GM18870 (cell line): Measurements from ENCODE around the gene FAM241A.

ENCODE experiments used
- ATAC-seq: cut with Tn5 transposase; IDR thresholded peaks from one replicate; pipeline ENCODE4 v1.9.1; 2021; ENCODE audit warnings: moderate library complexity; ENCODE audit not compliant: unreplicated experiment

The FAM241A gene

GRCh38 chr4:112213091-112213490, 67.8 kb downstream of the FAM241A start:
- peak; percentile 49 for ATAC-seq

- ATAC-seq: no peak
These were observed 68.6 kb downstream of the FAM241A start for GRCh38 chr4:112213856-112214255.

GRCh38 chr4:112214390-112215264, 69.4 kb downstream of the FAM241A start:
- peak; percentile 76 for ATAC-seq

DNA sequence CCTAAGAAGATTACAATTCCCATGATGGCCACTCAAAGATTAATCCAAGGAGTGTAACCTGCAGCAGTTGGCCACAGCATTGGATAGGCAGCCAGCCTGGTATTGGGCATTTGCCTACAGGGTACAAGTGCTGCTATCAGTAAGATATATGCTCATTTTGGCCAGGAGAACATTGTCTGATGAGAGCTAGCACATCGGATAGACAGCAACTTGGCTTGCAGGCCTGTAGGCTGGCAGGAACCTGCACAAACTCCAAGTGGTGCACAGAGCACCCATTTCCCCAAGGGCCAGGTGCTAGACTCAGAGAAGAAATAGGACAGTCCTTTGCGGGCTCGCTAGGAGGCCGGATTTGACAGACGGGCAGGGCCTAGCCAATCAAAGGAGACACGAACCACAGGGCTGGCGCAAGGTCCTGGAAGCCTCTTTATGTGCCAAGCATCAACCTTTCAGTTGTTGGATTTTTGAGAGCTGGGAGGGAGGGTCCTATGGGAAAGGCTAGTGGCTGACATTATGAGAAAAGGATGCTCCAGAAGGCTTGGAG, 74.6 kb downstream of the FAM241A start:
- no peak for ATAC-seq

- ATAC-seq: no peak
These were observed 77.1 kb downstream of the FAM241A start for GRCh38 chr4:112222219-112222955.

- ATAC-seq: no peak
These were observed 79.9 kb downstream of the FAM241A start for GRCh38 chr4:112225157-112225556.

GRCh38 chr4:112230879-112231778, 85.9 kb downstream of the FAM241A start:
- peak; percentile 81 for ATAC-seq

DNA sequence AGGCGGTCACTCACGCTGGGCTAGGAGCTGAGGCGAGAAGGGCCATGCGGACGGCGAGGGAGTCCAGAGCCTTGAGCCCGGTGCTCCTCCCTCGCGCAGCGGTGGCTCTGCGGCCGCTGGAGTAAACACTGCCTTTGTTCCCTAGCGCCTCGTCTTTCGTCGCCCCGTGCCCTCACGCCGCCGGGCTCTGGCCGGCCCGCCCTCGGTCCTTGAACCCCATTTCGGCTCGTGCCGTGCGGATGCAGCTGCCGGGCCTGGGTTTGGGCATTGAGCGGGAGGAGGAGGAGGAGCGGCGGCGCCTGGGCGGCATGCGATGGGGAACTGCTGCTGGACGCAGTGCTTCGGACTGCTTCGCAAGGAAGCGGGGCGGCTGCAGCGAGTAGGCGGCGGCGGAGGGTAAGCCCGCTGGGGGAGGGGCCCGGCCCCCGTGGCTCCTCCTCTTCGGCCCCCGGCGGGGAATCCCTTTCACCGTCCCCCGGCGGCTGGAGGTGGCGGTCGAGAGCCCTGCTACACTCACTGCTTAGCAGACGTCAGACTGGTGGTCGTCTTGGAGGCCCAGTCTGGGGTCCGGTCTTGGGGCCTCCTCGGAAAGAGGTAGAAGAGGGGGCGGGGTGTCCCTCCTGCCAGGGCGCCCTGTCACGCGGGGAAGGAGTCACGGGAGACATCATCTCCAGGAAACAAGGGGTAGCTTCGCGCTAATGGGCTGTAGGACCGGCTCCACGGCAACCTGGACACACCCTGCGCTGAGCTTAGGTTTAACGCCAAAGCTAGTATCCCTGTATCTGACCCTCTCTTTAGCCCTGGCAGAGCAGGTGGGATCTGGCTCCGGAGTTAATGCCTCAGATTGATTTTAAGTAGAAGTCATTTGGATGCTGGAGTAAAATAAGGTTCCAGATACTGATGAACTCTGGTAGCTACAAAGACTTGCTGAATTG, 86.8 kb downstream of the FAM241A start, which contains the start of gene AP1AR:
AP1AR (plus strand) TSS at position 9 of the 935 bp plus-strand sequence; CDS start at position 314, 305 bp downstream.
- ATAC-seq: peak; percentile 41

GRCh38 chr4:112234952-112235609, 89.8 kb downstream of the FAM241A start:
- ATAC-seq: no peak

DNA sequence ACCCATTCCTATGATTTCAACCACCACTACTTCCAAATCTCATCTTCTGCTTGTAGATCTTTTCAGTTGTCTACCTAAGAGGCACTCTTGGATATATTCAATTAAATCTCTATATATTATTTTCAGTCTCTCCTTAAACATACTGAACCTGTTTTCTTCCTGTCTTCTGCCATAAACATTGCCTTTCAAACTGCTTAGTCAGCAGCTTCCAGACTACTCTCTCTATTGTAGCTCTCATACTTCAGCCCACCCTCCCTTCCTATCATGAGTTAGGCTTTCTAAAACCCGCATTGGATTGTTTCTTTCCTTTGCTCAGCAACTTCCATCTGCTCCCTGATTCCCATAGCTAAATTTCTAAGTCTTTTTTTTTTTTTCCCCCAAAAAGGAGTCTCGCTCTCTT, 90.8 kb downstream of the FAM241A start:
- ATAC-seq: no peak

DNA sequence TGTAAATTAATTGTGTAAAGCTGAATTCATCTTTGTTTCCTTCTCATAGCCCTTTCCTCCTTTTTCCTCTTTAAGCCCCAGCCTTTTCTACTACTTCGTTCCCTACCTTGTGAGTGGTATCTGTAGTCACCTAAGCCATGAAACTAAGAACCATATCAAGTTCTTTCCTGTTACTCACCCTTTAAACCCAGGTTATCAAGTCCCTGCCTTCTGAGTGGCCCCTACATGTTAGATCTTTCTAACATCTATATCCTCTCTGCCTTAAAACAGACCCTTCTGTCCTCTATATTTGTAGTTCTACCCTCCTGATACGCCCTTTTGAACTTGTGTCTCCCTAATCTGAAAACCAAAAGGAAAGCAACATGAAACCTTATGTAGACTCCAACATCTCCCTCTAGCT, 93.6 kb downstream of the FAM241A start:
- ATAC-seq: no peak
